H9 (cell line): ENCODE measurements around the gene NT5DC2. TPM values are rescaled to one million over a fixed set of nuclear protein-coding genes. Genes with fewer than 3 reads are reported as not detected.

Source experiments
- DNase-seq: peaks from one replicate; pipeline ENCODE4 v3.0.0-alpha.2; 2017
- H2AFZ ChIP-seq: one replicate; pipeline ENCODE4 v1.6.1; 2013; ENCODE audit warnings: mild to moderate bottlenecking, low read length, control low read depth, moderate library complexity
- H2AK5ac ChIP-seq: 2 replicates; pipeline ENCODE4 v1.6.1; 2013; ENCODE audit warnings: low read length, control low read depth, mixed read lengths; ENCODE audit not compliant: insufficient read length
- H2BK120ac ChIP-seq: one replicate; pipeline ENCODE4 v1.6.1; 2013; ENCODE audit warnings: low read depth, mild to moderate bottlenecking, low read length, control low read depth, inconsistent platforms; ENCODE audit not compliant: poor library complexity, severe bottlenecking
- H2BK12ac ChIP-seq: 2 replicates; pipeline ENCODE4 v1.6.1; 2013; ENCODE audit warnings: low read length, control low read depth, mixed read lengths, low read depth; ENCODE audit not compliant: insufficient read length
- H2BK15ac ChIP-seq: 2 replicates; pipeline ENCODE4 v1.6.1; 2013; ENCODE audit warnings: low read depth, low read length, control low read depth
- H2BK20ac ChIP-seq: one replicate; pipeline ENCODE4 v1.6.1; 2013; ENCODE audit warnings: low read depth, mild to moderate bottlenecking, low read length, control low read depth, inconsistent platforms; ENCODE audit not compliant: poor library complexity, severe bottlenecking
- H2BK5ac ChIP-seq: 2 replicates; pipeline ENCODE4 v1.6.1; 2013; ENCODE audit warnings: low read length, control low read depth, mixed read lengths; ENCODE audit not compliant: insufficient read length
- H3K14ac ChIP-seq: 2 replicates; pipeline ENCODE4 v1.6.1; 2013; ENCODE audit warnings: low read length, control low read depth; ENCODE audit not compliant: insufficient read depth
- H3K18ac ChIP-seq: 2 replicates; pipeline ENCODE4 v1.6.1; 2013; ENCODE audit warnings: low read depth, mild to moderate bottlenecking, mixed read lengths, low read length, control low read depth; ENCODE audit not compliant: insufficient read length
- H3K23ac ChIP-seq: 2 replicates; pipeline ENCODE4 v1.6.1; 2013; ENCODE audit warnings: low read length, control low read depth, mixed read lengths, low read depth; ENCODE audit not compliant: insufficient read length
- H3K23me2 ChIP-seq: 2 replicates; pipeline ENCODE4 v1.6.1; 2013; ENCODE audit warnings: low read depth, mild to moderate bottlenecking, mixed read lengths, low read length, control low read depth; ENCODE audit not compliant: insufficient read length, poor library complexity, severe bottlenecking
- H3K27ac ChIP-seq: 2 replicates; pipeline ENCODE4 v1.5.1; 2013; ENCODE audit warnings: low read length, control low read depth, mixed read lengths, low read depth; ENCODE audit not compliant: insufficient read length
- H3K27me3 ChIP-seq: 2 replicates; pipeline ENCODE4 v1.6.1; 2013; ENCODE audit warnings: low read length, control low read depth, inconsistent platforms; ENCODE audit not compliant: insufficient read depth
- H3K4ac ChIP-seq: 2 replicates; pipeline ENCODE4 v1.6.1; 2013; ENCODE audit warnings: low read depth, mild to moderate bottlenecking, control low read depth, inconsistent platforms, low read length, moderate library complexity
- H3K4me1 ChIP-seq: 2 replicates; pipeline ENCODE4 v1.6.1; 2013; ENCODE audit warnings: low read length, control low read depth, inconsistent platforms; ENCODE audit not compliant: insufficient read depth
- H3K4me2 ChIP-seq: 2 replicates; pipeline ENCODE4 v1.6.1; 2013; ENCODE audit warnings: low read length, control low read depth, mixed read lengths; ENCODE audit not compliant: insufficient read length, insufficient read depth
- H3K56ac ChIP-seq: 2 replicates; pipeline ENCODE4 v1.6.1; 2013; ENCODE audit warnings: low read depth, mild to moderate bottlenecking, mixed read lengths, low read length, control low read depth; ENCODE audit not compliant: insufficient read length
- H3K79me1 ChIP-seq: 2 replicates; pipeline ENCODE4 v1.6.1; 2013; ENCODE audit warnings: low read depth, mild to moderate bottlenecking, moderate library complexity, low read length, control low read depth, inconsistent platforms; ENCODE audit not compliant: insufficient read depth, poor library complexity, severe bottlenecking
- H3K79me2 ChIP-seq: 2 replicates; pipeline ENCODE4 v1.6.1; 2013; ENCODE audit warnings: low read length, control low read depth, inconsistent platforms; ENCODE audit not compliant: insufficient read depth
- H3K9ac ChIP-seq: 2 replicates; pipeline ENCODE4 v1.6.1; 2013; ENCODE audit warnings: low read length, control low read depth, mixed read lengths; ENCODE audit not compliant: insufficient read length; ENCODE audit errors: extremely low read depth
- H3K9me3 ChIP-seq: one replicate; pipeline ENCODE4 v1.6.1; 2013; ENCODE audit warnings: low read depth, low read length, inconsistent platforms; ENCODE audit not compliant: control insufficient read depth
- H3T11ph ChIP-seq: one replicate; pipeline ENCODE4 v1.6.1; 2013; ENCODE audit warnings: mild to moderate bottlenecking, low read length, control low read depth, inconsistent platforms
- H4K20me1 ChIP-seq: one replicate; pipeline ENCODE4 v1.6.1; 2013; ENCODE audit not compliant: control insufficient read depth, insufficient read length, insufficient read depth
- H4K5ac ChIP-seq: 2 replicates; pipeline ENCODE4 v1.6.1; 2013; ENCODE audit warnings: low read depth, mild to moderate bottlenecking, mixed read lengths, low read length, control low read depth; ENCODE audit not compliant: insufficient read length
- H4K8ac ChIP-seq: replicated peaks from 2 replicates; pipeline ENCODE4 v1.6.1; 2013; ENCODE audit warnings: low read length, control low read depth, mixed read lengths, low read depth; ENCODE audit not compliant: insufficient read length
- H4K91ac ChIP-seq: 2 replicates; pipeline ENCODE4 v1.6.1; 2013; ENCODE audit warnings: low read depth, mild to moderate bottlenecking, moderate library complexity, mixed read lengths, low read length, control low read depth; ENCODE audit not compliant: insufficient read length
- H3K27ac Mint-ChIP-seq, 3 experiments: 2 replicates in 2 of 3; 3 replicates in 1 of 3; pipeline ENCODE4 v1.8.0; 2020 to 2021; ENCODE audit warnings: mixed read lengths in 3 of 3, mild to moderate bottlenecking in 1 of 3, moderate library complexity in 1 of 3
- H3K27me3 Mint-ChIP-seq: 2 replicates; pipeline ENCODE4 v1.8.0; 2021; ENCODE audit warnings: low read depth, mild to moderate bottlenecking, moderate library complexity, mixed read lengths
- H3K36me3 Mint-ChIP-seq, 3 experiments: 2 replicates in 2 of 3; 3 replicates in 1 of 3; pipeline ENCODE4 v1.8.0; 2020 to 2021; ENCODE audit warnings: low read depth in 3 of 3, mixed read lengths in 3 of 3; ENCODE audit not compliant: insufficient read depth in 1 of 3
- H3K4me1 Mint-ChIP-seq, 2 experiments: 2 replicates each; pipeline ENCODE4 v1.8.0; 2020; ENCODE audit warnings: mixed read lengths in 2 of 2
- H3K4me3 Mint-ChIP-seq, 2 experiments: 2 replicates in 1 of 2; 3 replicates in 1 of 2; pipeline ENCODE4 v1.8.0; 2020 to 2021; ENCODE audit warnings: mild to moderate bottlenecking in 2 of 2, mixed read lengths in 2 of 2, moderate library complexity in 1 of 2
- H3K9me3 Mint-ChIP-seq, 2 experiments: 2 replicates in 1 of 2; 3 replicates in 1 of 2; pipeline ENCODE4 v1.8.0; 2020; ENCODE audit warnings: mild to moderate bottlenecking in 2 of 2, mixed read lengths in 2 of 2, moderate library complexity in 1 of 2
- WGBS: extraction: QIAGEN DNeasy Blood & Tissue Kit; methylation state at CpG from one replicate; pipeline ENCODE4 v1.1.7; 2013; ENCODE audit warnings: missing lambda C conversion rate, low lambda C conversion rate, mixed read lengths; ENCODE audit not compliant: insufficient read length; ENCODE audit errors: extremely low coverage; 5-methylcytosine and 5-hydroxymethylcytosine counted together
- total RNA-seq: library from RNA; stranded (reverse); gene quantifications from 2 replicates; pipeline ENCODE4 v1.2.1, GENCODE V29; 2021
- TF ChIP-seq, protein P1 (sequence below): fragments of 200-600 bp; sonication (generic); conservative IDR thresholded peaks from 3 replicates; pipeline ENCODE4 v1.8.0; 2021; ENCODE audit warnings: antibody characterized with exemption, mild to moderate bottlenecking

Gene NT5DC2
- total RNA-seq, 1 experiment from 2014 or later = 444 TPM

DNA sequence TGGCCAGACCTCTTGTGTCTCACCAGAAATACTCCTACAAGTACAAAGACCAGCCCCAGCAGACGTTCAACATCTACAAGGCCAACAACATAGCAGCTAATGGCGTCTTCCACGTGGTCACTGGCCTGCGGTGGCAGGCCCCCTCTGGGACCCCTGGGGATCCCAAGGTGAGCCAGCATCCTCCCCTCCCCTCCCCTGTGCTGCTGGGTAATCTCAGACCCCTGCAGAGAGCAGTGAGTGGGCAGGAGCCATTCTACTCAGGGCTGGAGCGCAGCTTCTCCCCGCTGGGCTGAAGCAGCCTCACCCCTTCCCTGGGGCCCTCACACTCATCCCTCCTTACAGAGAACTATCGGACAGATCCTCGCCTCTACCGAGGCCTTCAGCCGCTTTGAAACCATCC, 28.7 kb downstream of the NT5DC2 start:
- H3K27ac Mint-ChIP-seq = no peak overlapping the region
- no peaks in the 10 kb centered on the region; a peak in 1 of 7 replicates for H3K36me3 Mint-ChIP-seq
- no peak for DNase-seq
- no peak overlapping the region for H3K9ac ChIP-seq
- no peak overlapping the region for H2AFZ ChIP-seq
- H3K4ac ChIP-seq = no peak overlapping the region
- H3K79me1 ChIP-seq = no peaks in the 10 kb centered on the region
- no peak overlapping the region for H2BK12ac ChIP-seq
- H3K4me1 ChIP-seq = no peaks in the 10 kb centered on the region; the same call in 1 of the 2 replicates
- no peaks in the 10 kb centered on the region for H3K79me2 ChIP-seq
- no peak overlapping the region for H2AK5ac ChIP-seq
- H2BK120ac ChIP-seq = no peak overlapping the region
- no peak overlapping the region for H2BK20ac ChIP-seq
- H4K20me1 ChIP-seq = no peaks in the 10 kb centered on the region
- peaks cover 14 to 27% of the 10 kb centered on the region in 2 experiments for H3K4me1 Mint-ChIP-seq
- H2BK5ac ChIP-seq = no peak overlapping the region
- H3T11ph ChIP-seq = no peak overlapping the region
- no peaks in the 10 kb centered on the region for H3K9me3 Mint-ChIP-seq
- no peak overlapping the region for H3K4me3 Mint-ChIP-seq
- no peaks in the 10 kb centered on the region; the same call in 1 of the 2 replicates for H3K27me3 Mint-ChIP-seq
- no peak overlapping the region for H2BK15ac ChIP-seq
- no peak overlapping the region for H4K8ac ChIP-seq
- H3K9me3 ChIP-seq = no peaks in the 10 kb centered on the region
- H3K4me2 ChIP-seq = no peak overlapping the region
- no peak overlapping the region for H4K5ac ChIP-seq
- H3K14ac ChIP-seq = no peak overlapping the region
- no peaks in the 10 kb centered on the region for H3K23me2 ChIP-seq
- no peaks in the 10 kb centered on the region for H3K27me3 ChIP-seq
- H3K56ac ChIP-seq = no peak overlapping the region
- H3K23ac ChIP-seq = no peak overlapping the region
- no CpG with 5 or more reads among the region's 10 CpGs for WGBS
- no peak overlapping the region for H3K18ac ChIP-seq
- TF ChIP-seq, protein P1, sequence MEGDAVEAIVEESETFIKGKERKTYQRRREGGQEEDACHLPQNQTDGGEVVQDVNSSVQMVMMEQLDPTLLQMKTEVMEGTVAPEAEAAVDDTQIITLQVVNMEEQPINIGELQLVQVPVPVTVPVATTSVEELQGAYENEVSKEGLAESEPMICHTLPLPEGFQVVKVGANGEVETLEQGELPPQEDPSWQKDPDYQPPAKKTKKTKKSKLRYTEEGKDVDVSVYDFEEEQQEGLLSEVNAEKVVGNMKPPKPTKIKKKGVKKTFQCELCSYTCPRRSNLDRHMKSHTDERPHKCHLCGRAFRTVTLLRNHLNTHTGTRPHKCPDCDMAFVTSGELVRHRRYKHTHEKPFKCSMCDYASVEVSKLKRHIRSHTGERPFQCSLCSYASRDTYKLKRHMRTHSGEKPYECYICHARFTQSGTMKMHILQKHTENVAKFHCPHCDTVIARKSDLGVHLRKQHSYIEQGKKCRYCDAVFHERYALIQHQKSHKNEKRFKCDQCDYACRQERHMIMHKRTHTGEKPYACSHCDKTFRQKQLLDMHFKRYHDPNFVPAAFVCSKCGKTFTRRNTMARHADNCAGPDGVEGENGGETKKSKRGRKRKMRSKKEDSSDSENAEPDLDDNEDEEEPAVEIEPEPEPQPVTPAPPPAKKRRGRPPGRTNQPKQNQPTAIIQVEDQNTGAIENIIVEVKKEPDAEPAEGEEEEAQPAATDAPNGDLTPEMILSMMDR = no peak
- no peak overlapping the region for H3K27ac ChIP-seq
- H4K91ac ChIP-seq = no peak overlapping the region
